ENCODE results near the gene CBX4.

The CBX4 gene

DNA sequence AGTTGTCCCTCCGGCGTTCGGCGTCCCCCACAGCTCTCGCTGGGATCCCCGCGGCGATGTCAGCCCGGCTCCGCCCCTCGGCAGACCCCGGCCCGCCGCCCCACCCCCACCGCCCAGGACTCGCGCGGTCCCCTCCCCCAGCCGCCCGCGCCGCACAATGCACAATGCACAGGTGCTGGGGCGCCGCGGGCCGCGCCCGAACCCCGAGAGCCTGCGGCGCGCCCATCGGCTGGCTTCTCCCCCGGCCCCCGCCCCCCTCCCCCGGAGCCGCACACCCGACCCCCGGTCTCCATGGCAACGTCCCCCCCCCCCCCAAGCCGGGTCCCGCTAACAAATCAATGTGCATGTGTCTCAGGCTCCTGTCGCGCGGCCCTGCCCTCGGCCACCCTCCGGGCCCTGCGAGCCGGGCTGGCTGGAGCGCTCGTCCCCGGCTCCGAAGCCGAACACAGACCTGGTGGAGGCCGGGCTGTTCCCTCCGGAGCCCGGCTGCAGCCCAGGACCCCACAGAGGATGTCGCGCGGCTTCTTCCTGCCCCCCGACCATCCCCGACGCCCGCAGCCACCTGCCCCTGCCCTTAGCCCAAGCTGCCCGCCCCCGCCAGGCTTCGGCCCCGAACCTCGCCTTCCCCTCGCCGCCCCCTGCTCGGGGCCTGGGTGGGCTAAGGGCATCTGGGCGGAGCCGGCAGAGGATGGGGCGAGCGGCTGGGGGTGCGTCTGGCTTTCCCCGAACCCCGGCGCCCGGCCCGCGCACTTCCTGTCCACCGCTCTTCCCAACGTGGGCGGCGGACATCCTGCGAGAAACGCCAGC, 41.5 kb downstream of the CBX4 start:
- H3K4me3 ChIP-seq (replicated peaks; ENCODE audit: low read depth, low read length): peak overlapping the region; percentile 74
- TF ChIP-seq, protein P1, sequence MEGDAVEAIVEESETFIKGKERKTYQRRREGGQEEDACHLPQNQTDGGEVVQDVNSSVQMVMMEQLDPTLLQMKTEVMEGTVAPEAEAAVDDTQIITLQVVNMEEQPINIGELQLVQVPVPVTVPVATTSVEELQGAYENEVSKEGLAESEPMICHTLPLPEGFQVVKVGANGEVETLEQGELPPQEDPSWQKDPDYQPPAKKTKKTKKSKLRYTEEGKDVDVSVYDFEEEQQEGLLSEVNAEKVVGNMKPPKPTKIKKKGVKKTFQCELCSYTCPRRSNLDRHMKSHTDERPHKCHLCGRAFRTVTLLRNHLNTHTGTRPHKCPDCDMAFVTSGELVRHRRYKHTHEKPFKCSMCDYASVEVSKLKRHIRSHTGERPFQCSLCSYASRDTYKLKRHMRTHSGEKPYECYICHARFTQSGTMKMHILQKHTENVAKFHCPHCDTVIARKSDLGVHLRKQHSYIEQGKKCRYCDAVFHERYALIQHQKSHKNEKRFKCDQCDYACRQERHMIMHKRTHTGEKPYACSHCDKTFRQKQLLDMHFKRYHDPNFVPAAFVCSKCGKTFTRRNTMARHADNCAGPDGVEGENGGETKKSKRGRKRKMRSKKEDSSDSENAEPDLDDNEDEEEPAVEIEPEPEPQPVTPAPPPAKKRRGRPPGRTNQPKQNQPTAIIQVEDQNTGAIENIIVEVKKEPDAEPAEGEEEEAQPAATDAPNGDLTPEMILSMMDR (IDR thresholded peaks at IDR 0.05; ENCODE audit: low read depth, low read length, missing control alignments): no peak
- DNase-seq (ENCODE audit: extremely low read depth, low read depth): no peak

DNA sequence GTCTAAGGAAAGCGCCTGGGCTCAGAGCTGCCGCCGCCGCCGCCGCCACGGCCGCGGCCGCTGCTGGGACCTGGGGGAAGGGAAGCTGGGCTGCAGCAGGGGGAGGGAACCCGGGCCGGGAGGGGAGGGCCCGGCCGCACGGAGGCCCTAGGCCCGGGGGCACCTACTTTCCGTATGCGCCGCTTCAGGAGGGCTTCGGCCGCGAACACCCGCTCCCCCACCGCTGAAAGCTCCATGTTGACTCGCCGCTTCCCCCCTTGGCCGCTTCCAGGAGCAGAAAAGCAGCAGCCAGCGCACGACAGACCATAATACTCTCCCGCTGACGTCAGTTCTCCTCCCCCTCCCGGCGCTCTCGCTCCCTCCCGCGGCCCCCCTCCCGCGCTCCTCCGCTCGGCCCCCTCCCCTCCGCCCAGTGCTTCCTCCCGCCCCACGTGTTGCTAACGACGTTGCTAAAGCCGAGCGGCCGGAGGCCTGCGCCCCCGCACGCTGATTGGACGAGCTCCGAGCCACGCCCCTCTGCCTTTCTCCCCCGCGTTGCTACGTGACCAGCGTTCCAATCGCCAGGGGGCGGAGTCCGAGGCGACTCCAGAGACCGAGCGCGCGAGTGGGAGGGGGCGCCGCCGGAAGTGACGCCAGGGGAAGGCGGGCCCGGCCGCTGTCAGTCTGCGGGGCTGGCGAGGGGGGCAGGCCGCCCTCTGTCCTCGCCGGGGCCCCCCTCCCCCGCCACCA, 42.3 kb downstream of the CBX4 start, which contains the start of gene CBX8:
Gene CBX8, minus strand, starts transcription at position 315 of the 729 bp plus-strand sequence. Its CDS starts 79 bp downstream, at position 236.
- peak within 1 kb of the TSS; percentile 74 for H3K4me3 ChIP-seq (replicated peaks; ENCODE audit: low read depth, low read length)
- TF ChIP-seq, protein P1 (IDR thresholded peaks at IDR 0.05; ENCODE audit: low read depth, low read length, missing control alignments): peak; percentile 11
- peak; percentile 98 for DNase-seq (ENCODE audit: extremely low read depth, low read depth)

DNA sequence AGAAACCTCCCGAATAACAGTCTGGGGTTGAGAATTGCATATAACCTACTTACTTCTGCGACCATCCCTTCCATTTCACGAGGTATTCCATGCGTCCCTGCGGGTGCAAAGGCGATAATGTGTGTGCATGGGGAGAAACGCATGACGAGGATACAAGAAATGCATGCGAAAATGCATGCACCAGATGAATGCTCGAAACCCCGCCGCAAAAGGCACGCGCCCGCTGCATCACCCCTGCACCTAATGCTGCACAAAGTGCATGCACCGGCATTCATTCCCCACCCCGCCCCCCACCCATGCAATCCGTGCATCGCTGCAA, 42.8 kb downstream of the CBX4 start:
- DNase-seq (ENCODE audit: extremely low read depth, low read depth): no peak
- TF ChIP-seq, protein P1 (IDR thresholded peaks at IDR 0.05; ENCODE audit: low read depth, low read length, missing control alignments): no peak
- peak overlapping the region; percentile 74 for H3K4me3 ChIP-seq (replicated peaks; ENCODE audit: low read depth, low read length)

DNA sequence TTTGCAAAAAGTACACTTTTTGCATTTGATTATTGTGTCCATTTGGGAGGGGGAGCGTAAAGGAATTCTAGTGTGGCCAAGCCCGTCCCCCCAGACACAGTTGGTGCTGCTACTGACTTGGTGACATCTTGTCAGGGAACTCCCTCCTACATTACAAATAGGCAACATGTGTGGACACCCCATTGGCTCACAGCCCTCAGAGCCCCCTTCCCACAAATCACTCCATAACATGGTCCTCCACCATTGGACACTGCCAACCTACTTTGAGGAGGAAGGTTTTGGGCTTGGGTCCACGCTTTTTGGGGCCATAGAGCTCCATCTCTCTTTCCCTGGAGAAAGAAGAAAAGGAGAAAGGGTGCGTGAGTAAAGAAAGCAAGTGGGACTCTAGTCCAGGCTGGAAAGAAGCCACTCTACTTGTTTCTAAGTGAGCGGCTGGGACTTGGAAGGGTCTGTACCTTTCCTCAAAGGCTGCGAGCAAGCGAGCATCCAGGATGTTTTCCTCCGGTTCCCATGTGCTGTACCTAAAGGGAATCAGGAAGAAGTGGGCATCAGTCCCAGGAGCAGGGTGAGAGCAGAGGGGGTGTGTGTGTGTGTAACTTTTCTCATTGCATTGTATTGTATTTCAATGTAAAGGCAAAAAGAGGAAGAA, 43.3 kb downstream of the CBX4 start:
- no peak for DNase-seq (ENCODE audit: extremely low read depth, low read depth)
- peak overlapping the region; percentile 74 for H3K4me3 ChIP-seq (replicated peaks; ENCODE audit: low read depth, low read length)
- TF ChIP-seq, protein P1 (IDR thresholded peaks at IDR 0.05; ENCODE audit: low read depth, low read length, missing control alignments): no peak

DNA sequence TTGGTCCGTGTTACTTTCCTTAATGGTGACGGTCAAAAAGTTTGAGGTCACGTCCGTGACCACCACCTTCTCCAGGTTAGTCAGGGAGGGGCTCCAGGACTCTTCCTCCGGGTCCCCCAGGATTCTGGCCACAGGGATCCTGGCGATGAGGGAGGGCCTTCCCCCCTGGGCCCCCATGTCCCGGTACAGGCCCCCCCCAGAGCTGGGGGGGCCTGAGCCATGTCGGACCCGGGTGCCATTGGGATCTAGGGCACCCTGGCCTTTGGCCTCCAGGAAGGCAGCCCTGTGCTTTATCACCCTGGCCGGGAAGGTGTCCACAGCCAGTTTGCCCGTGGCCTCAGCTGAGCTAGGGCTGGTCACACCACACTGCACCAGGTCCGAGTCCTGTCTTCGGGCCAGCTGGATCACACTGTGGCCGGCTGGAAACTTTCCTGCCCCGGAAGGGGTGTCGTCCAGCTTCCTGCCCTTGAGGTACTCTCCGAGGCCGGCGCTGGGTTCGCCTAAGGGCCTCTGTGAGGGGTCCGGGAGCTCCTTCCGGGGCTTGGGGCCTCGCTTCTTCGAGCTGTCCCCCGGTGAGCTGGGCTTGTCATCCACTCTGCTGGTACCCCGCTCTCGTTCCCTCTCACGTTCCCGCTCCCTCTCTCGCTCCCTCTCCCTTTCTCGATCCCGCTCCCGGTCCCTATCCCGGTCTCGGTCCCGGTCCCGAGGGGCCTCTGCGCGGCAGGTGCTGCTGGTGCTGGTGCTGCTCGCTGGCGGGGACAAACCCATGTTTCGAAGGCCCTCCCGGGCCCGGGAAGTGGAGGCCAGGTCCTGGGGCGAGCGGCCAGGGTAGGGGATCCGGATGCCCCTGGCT, 44.4 kb downstream of the CBX4 start:
- DNase-seq (ENCODE audit: extremely low read depth, low read depth): no peak
- TF ChIP-seq, protein P1 (IDR thresholded peaks at IDR 0.05; ENCODE audit: low read depth, low read length, missing control alignments): no peak
- H3K4me3 ChIP-seq (replicated peaks; ENCODE audit: low read depth, low read length): no peak overlapping the region

DNA sequence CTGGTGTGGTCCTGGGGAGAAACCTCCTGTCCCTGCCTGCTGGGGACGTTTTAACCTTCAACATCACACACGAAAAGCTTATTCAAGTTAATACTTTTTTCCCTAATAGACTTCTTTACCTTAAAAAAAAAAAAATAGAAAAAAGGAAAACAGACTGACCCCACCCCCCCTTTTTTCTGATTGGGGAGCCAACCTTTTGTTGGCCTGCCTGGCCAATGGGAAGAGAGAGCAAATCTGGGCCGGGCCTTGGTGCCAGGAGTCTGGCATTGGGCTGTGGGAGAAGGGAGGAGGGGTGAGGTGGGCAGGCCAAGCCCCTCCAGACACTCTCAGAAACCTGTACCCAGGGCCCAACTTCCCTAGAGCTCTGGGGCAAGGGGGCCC, 45.3 kb downstream of the CBX4 start:
- peak overlapping the region; percentile 32 for H3K4me3 ChIP-seq (replicated peaks; ENCODE audit: low read depth, low read length)
- TF ChIP-seq, protein P1 (IDR thresholded peaks at IDR 0.05; ENCODE audit: low read depth, low read length, missing control alignments): no peak
- no peak for DNase-seq (ENCODE audit: extremely low read depth, low read depth)

Data from HFF-Myc (cell line).